Measurements from ENCODE around the gene ARG2. TPM values are rescaled to one million over a fixed set of nuclear protein-coding genes. Genes with fewer than 3 reads are reported as not detected.
"Not testable (repeated sequence)": the region's sequence is repeated elsewhere in the genome, so short reads cannot be mapped to it uniquely, and the experiment has no call there.

Gene ARG2
- total RNA-seq, 2 donors from 2014 or later = 31.9 to 565 TPM

DNA sequence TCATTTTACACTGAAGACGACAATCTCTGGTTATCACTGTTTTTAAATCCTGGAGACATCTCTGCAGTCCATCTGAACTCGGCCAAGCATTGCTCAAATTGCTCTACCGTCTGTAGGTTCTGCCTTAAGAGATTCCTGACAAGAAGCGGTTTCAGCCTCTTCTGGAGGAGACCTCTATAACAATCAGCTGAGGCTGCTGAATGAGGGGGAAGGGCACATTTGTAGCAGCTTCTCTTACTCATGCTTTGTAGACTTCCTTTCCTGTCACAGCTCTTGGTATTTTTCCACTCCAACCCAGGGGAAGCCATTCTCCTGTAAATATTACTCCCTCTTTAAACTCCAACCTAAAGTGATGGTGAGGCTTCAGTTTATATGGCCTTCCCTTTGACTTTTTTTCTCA, 3.0 kb downstream of the ARG2 start:
- TF ChIP-seq, protein P1, sequence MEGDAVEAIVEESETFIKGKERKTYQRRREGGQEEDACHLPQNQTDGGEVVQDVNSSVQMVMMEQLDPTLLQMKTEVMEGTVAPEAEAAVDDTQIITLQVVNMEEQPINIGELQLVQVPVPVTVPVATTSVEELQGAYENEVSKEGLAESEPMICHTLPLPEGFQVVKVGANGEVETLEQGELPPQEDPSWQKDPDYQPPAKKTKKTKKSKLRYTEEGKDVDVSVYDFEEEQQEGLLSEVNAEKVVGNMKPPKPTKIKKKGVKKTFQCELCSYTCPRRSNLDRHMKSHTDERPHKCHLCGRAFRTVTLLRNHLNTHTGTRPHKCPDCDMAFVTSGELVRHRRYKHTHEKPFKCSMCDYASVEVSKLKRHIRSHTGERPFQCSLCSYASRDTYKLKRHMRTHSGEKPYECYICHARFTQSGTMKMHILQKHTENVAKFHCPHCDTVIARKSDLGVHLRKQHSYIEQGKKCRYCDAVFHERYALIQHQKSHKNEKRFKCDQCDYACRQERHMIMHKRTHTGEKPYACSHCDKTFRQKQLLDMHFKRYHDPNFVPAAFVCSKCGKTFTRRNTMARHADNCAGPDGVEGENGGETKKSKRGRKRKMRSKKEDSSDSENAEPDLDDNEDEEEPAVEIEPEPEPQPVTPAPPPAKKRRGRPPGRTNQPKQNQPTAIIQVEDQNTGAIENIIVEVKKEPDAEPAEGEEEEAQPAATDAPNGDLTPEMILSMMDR (IDR thresholded peaks at IDR 0.05) = no peak
- no peak for TF ChIP-seq POLR2A (IDR thresholded peaks at IDR 0.05)
- Histone ChIP-seq H3K9me3 (no peaks in the 10 kb centered on the region), H3K27ac (peak overlapping the region; percentile 86 to 89), H3K36me3 (no peaks in the 10 kb centered on the region), H3K4me1 (replicated peaks) (peaks cover 5% of the 10 kb centered on the region), H3K27me3 (replicated peaks; ENCODE audit: insufficient read depth) (no peaks in the 10 kb centered on the region), H3K4me3 (peak overlapping the region; percentile 63 to 65)
- 31% methylated on average over 4 of the region's 4 CpGs for WGBS
- intact Hi-C loops (cut with DNase I) = loop anchor here (5.0 kb wide), 1 partner anchor 75 kb away; the partner anchor contains the start of gene RDH11
- DNase-seq (ENCODE audit: low spot score) = peak; percentile 57

DNA sequence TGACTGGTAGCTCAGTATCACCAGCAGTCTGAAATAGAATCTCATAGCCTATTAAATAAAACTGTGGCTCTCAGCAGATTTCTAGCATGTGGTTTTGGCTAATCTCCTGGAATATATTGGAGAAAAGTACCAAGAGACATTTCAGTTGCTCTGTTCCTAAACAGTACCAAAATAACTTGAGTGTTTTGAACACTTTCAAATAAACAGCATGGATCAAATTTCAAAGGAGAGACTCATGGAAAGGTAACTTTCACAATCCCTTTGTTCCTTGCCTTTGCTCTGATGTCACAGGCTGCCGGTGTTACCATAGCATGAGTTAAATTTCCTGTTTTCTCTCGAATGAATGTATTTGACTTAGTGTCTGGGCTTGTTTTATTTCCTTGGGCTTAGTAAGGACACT, 3.4 kb downstream of the ARG2 start:
- TF ChIP-seq POLR2A (IDR thresholded peaks at IDR 0.05) = no peak
- TF ChIP-seq POLR2AphosphoS5 (IDR thresholded peaks at IDR 0.05) = peak; percentile 75
- TF ChIP-seq, protein P1 (IDR thresholded peaks at IDR 0.05) = no peak
- peak overlapping the region; percentile 63 to 65 for H3K4me3 ChIP-seq
- intact Hi-C loops (cut with DNase I) = loop anchor here (5.0 kb wide), 1 partner anchor 74 kb away; the partner anchor contains the start of gene RDH11
- WGBS = 13% methylated on average over 2 of the region's 2 CpGs
- H3K9me3 ChIP-seq = no peaks in the 10 kb centered on the region
- no peaks in the 10 kb centered on the region for H3K36me3 ChIP-seq
- peak overlapping the region; percentile 86 to 89 for H3K27ac ChIP-seq
- peaks cover 5% of the 10 kb centered on the region for H3K4me1 ChIP-seq (replicated peaks)
- DNase-seq (ENCODE audit: low spot score) = peak; percentile 66
- H3K27me3 ChIP-seq (replicated peaks; ENCODE audit: insufficient read depth) = no peaks in the 10 kb centered on the region

DNA sequence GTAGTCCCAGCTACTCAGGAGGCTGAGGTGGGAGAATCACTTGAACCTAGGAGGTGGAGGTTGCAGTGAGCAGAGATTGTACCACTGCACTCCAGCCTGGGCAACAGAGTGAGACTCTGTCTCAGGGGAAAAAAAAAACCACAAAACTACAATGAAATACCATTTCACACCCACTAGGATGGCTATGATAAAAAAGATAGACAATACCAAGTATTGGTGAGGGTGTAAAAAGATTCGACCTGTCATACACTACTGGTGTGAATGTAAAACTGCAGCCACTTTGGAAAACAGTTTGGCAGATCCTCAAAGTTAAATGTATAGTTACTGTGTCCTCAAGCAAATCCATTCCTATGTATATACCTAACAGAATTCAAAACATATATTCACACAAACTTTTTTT, 6.4 kb downstream of the ARG2 start:
- H3K27ac ChIP-seq; DNase-seq (ENCODE audit: low spot score); intact Hi-C loops (cut with DNase I); H3K4me3 ChIP-seq; H3K27me3 ChIP-seq (replicated peaks; ENCODE audit: insufficient read depth); H3K9me3 ChIP-seq; H3K36me3 ChIP-seq; H3K4me1 ChIP-seq (replicated peaks): not testable (repeated sequence)
- WGBS = 96% methylated on average over 1 of the region's 1 CpG

DNA sequence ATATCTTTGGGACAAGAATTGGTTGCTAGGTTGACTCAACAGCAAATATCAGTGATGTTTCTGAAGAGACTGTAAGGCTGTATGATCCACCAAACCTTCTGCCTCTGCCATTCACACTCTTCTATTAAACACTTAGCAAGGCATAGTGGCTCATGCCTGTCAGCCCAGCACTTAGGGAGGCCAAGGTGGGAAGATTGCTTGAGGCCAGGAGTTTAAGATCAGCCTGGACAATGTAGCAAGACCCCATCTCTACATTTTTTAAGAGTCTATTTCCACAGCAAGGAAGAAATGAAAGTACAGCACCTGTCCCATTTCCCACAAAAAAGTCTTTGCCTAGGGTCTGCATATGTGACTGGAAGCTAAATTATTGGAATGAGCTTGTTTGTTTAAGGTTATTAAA, 7.8 kb downstream of the ARG2 start:
- Histone ChIP-seq H3K9me3 (no peaks in the 10 kb centered on the region), H3K27ac (no peak overlapping the region), H3K4me1 (replicated peaks) (peaks cover 5% of the 10 kb centered on the region), H3K4me3 (no peak overlapping the region), H3K36me3 (no peaks in the 10 kb centered on the region), H3K27me3 (replicated peaks; ENCODE audit: insufficient read depth) (no peaks in the 10 kb centered on the region)
- no peak for DNase-seq (ENCODE audit: low spot score)
- TF ChIP-seq POLR2AphosphoS5 (IDR thresholded peaks at IDR 0.05) (no peak), POLR2A (IDR thresholded peaks at IDR 0.05) (no peak)
- TF ChIP-seq, protein P1 (IDR thresholded peaks at IDR 0.05) = no peak
- intact Hi-C loops (cut with DNase I) = no loop called here

DNA sequence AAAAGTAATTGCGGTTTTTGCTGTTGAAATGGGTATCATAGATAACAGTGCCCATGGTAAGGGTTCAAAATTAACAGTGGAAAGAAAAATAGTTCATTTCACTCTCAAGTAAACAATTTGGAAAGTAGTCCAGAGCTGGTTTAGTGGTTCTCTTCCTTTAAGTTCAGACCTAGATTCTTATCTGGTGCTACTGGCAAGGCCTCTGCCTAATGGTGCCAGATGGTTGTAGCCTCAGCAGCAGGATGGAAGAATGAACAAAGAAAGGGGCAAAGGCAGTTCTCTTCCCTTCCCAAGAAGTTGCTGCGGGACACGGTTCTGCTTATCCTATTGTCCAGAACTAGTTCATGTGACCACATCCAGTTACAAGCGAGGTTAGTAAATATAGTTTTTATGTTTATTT, 10.5 kb downstream of the ARG2 start:
- no peak for TF ChIP-seq POLR2A (IDR thresholded peaks at IDR 0.05)
- TF ChIP-seq, protein P1 (IDR thresholded peaks at IDR 0.05) = no peak
- TF ChIP-seq POLR2AphosphoS5 (IDR thresholded peaks at IDR 0.05) = no peak
- Histone ChIP-seq H3K27ac (no peak overlapping the region), H3K36me3 (no peaks in the 10 kb centered on the region), H3K27me3 (replicated peaks; ENCODE audit: insufficient read depth) (no peaks in the 10 kb centered on the region), H3K4me1 (replicated peaks) (no peaks in the 10 kb centered on the region), H3K9me3 (no peaks in the 10 kb centered on the region), H3K4me3 (no peak overlapping the region)
- 74% methylated on average over 4 of the region's 4 CpGs for WGBS
- no peak for DNase-seq (ENCODE audit: low spot score)
- intact Hi-C loops (cut with DNase I) = no loop called here
